Spleen (tissue), 7 donors: ENCODE results near the gene MSI2.

Experiments
- CTCF ChIP-seq, 11 experiments: fragments of 200-600 bp in 7 of 11; fragments of 450-650 bp in 4 of 11; sonication (generic) in 4 of 11; IDR thresholded peaks in 8 of 11; conservative IDR thresholded peaks in 3 of 11; 1 replicate in 7 of 11; 2 replicates in 4 of 11; pipeline versions ENCODE4 v1.4.0 to v1.8.0; 2016 to 2021; ENCODE audit warnings: antibody characterized with exemption in 11 of 11, inconsistent platforms in 4 of 11, mild to moderate bottlenecking in 1 of 11
- POLR2A ChIP-seq, 3 donors: fragments of 450-650 bp; IDR thresholded peaks; one replicate each; pipeline ENCODE4 v1.5.1; 2017; ENCODE audit warnings: antibody characterized with exemption in 3 of 3, mild to moderate bottlenecking in 1 of 3
- donor health status: DM: no; HTN: no; CAD: no; lungs with moderate emphysema.
- donor health status: DM: no; HTN: no; CAD: no.
- donor health status: DM: no; HTN: no; CAD: no.

- TF ChIP-seq CTCF (IDR thresholded peaks at IDR 0.05 in 8 of 11, conservative IDR thresholded peaks at IDR 0.05 in 3 of 11) (no peak), POLR2A (IDR thresholded peaks at IDR 0.05) (no peak)
These were observed 3.0 kb downstream of the MSI2 start for GRCh38 chr17:57259306-57259705.
